T-helper 1 cell treated with Interleukin-12 subunit alpha and Interleukin-12 subunit beta and Interleukin-4 antibody, amounts not matched to agents 30 μg/mL and 1 μg/mL, for 36 hours (primary cell): ENCODE data around the gene ROR1.
"Not testable (repeated sequence)": the region's sequence is repeated elsewhere in the genome, so short reads cannot be mapped to it uniquely, and the experiment has no call there.

Source experiments
- H3K27ac Mint-ChIP-seq: one replicate; pipeline ENCODE4 v1.8.0; 2021; ENCODE audit warnings: mild to moderate bottlenecking, mixed read lengths
- H3K27me3 Mint-ChIP-seq: one replicate; pipeline ENCODE4 v1.8.0; 2021; ENCODE audit warnings: low read depth, mixed read lengths
- H3K36me3 Mint-ChIP-seq: one replicate; pipeline ENCODE4 v1.8.0; 2021; ENCODE audit warnings: low read depth, mixed read lengths
- H3K4me1 Mint-ChIP-seq: one replicate; pipeline ENCODE4 v1.8.0; 2021; ENCODE audit warnings: low read depth, mixed read lengths
- H3K4me3 Mint-ChIP-seq: one replicate; pipeline ENCODE4 v1.8.0; 2021; ENCODE audit warnings: mild to moderate bottlenecking, moderate library complexity, mixed read lengths
- H3K9me3 Mint-ChIP-seq: one replicate; pipeline ENCODE4 v1.8.0; 2021; ENCODE audit warnings: mixed read lengths

The ROR1 gene

GRCh38 chr1:64196074-64196870 is 422.5 kb downstream of the ROR1 start:
- Mint-ChIP-seq H3K9me3 (no peaks in the 10 kb centered on the region), H3K36me3 (no peaks in the 10 kb centered on the region), H3K27me3 (no peaks in the 10 kb centered on the region), H3K4me1 (no peaks in the 10 kb centered on the region), H3K27ac (no peak overlapping the region), H3K4me3 (no peak overlapping the region)

- Mint-ChIP-seq H3K4me3 (no peak overlapping the region), H3K9me3 (no peaks in the 10 kb centered on the region), H3K27ac (no peak overlapping the region), H3K4me1 (no peaks in the 10 kb centered on the region), H3K27me3 (no peaks in the 10 kb centered on the region), H3K36me3 (no peaks in the 10 kb centered on the region)
Observed at GRCh38 chr1:64197076-64197475, 423.3 kb downstream of the ROR1 start.

- Mint-ChIP-seq H3K4me3 (no peak overlapping the region), H3K9me3 (no peaks in the 10 kb centered on the region), H3K27ac (no peak overlapping the region), H3K27me3 (no peaks in the 10 kb centered on the region), H3K36me3 (no peaks in the 10 kb centered on the region), H3K4me1 (no peaks in the 10 kb centered on the region)
Observed at GRCh38 chr1:64199154-64199553, 425.3 kb downstream of the ROR1 start.

GRCh38 chr1:64200064-64200463 is 426.2 kb downstream of the ROR1 start:
- Mint-ChIP-seq H3K4me1 (no peaks in the 10 kb centered on the region), H3K9me3 (no peaks in the 10 kb centered on the region), H3K36me3 (no peaks in the 10 kb centered on the region), H3K27me3 (no peaks in the 10 kb centered on the region), H3K27ac (no peak overlapping the region), H3K4me3 (no peak overlapping the region)

- no peak within 1 kb of the TSS for H3K27ac Mint-ChIP-seq
- peaks cover 8% of the 10 kb centered on the region for H3K27me3 Mint-ChIP-seq
- no peaks in the 10 kb centered on the region for H3K36me3 Mint-ChIP-seq
- H3K4me1 Mint-ChIP-seq, result no peaks in the 10 kb centered on the region
- H3K4me3 Mint-ChIP-seq, result no peak within 1 kb of the TSS
- no peaks in the 10 kb centered on the region for H3K9me3 Mint-ChIP-seq
Observed at GRCh38 chr1:64203420-64203819, 429.6 kb downstream of the ROR1 start, which contains the start of gene UBE2U. Gene UBE2U (plus strand): TSS chr1:64203623. CDS start chr1:64204051, 428 bp downstream.

GRCh38 chr1:64209221-64209620 is 435.4 kb downstream of the ROR1 start:
- Mint-ChIP-seq H3K4me1 (no peaks in the 10 kb centered on the region), H3K27ac (no peak overlapping the region), H3K9me3 (no peaks in the 10 kb centered on the region), H3K4me3 (no peak overlapping the region), H3K27me3 (peaks cover 23% of the 10 kb centered on the region), H3K36me3 (no peaks in the 10 kb centered on the region)

GRCh38 chr1:64212031-64212430 is 438.2 kb downstream of the ROR1 start:
- H3K36me3 Mint-ChIP-seq, result no peaks in the 10 kb centered on the region
- H3K27ac Mint-ChIP-seq, result no peak overlapping the region
- no peaks in the 10 kb centered on the region for H3K4me1 Mint-ChIP-seq
- peaks cover 28% of the 10 kb centered on the region for H3K27me3 Mint-ChIP-seq
- H3K9me3 Mint-ChIP-seq, result no peaks in the 10 kb centered on the region
- no peak overlapping the region for H3K4me3 Mint-ChIP-seq

GRCh38 chr1:64215576-64215975 is 441.8 kb downstream of the ROR1 start:
- H3K27ac Mint-ChIP-seq, result no peak overlapping the region
- H3K4me3 Mint-ChIP-seq, result no peak overlapping the region
- H3K4me1 Mint-ChIP-seq, result no peaks in the 10 kb centered on the region
- H3K9me3 Mint-ChIP-seq, result no peaks in the 10 kb centered on the region
- no peaks in the 10 kb centered on the region for H3K36me3 Mint-ChIP-seq
- peaks cover 34% of the 10 kb centered on the region for H3K27me3 Mint-ChIP-seq

- Mint-ChIP-seq H3K27me3 (peaks cover 26% of the 10 kb centered on the region), H3K27ac (no peak overlapping the region), H3K4me3 (no peak overlapping the region), H3K4me1 (peaks cover 8% of the 10 kb centered on the region), H3K36me3 (no peaks in the 10 kb centered on the region), H3K9me3 (no peaks in the 10 kb centered on the region)
Observed at GRCh38 chr1:64220241-64220640, 446.4 kb downstream of the ROR1 start.

- Mint-ChIP-seq H3K9me3 (no peaks in the 10 kb centered on the region), H3K27me3 (peaks cover 24% of the 10 kb centered on the region), H3K36me3 (no peaks in the 10 kb centered on the region), H3K4me1 (peaks cover 8% of the 10 kb centered on the region), H3K27ac (no peak overlapping the region), H3K4me3 (no peak overlapping the region)
Observed at GRCh38 chr1:64223329-64224151, 449.7 kb downstream of the ROR1 start.

- not testable (repeated sequence) for H3K4me1 Mint-ChIP-seq, H3K9me3 Mint-ChIP-seq
Observed at GRCh38 chr1:64224236-64224635, 450.4 kb downstream of the ROR1 start.

GRCh38 chr1:64228167-64228957 is 454.5 kb downstream of the ROR1 start:
- Mint-ChIP-seq H3K9me3 (no peaks in the 10 kb centered on the region), H3K36me3 (no peaks in the 10 kb centered on the region), H3K4me3 (no peak overlapping the region), H3K27ac (no peak overlapping the region), H3K4me1 (peaks cover 6% of the 10 kb centered on the region), H3K27me3 (peaks cover 35% of the 10 kb centered on the region)

More at GRCh38 chr1:64224236-64224635, 450.4 kb downstream of the ROR1 start:
- H3K36me3 Mint-ChIP-seq, H3K27ac Mint-ChIP-seq, H3K4me3 Mint-ChIP-seq: not testable (repeated sequence)
- H3K27me3 Mint-ChIP-seq, result peaks cover 21% of the 10 kb centered on the region

GRCh38 chr1:64229307-64229706 is 455.5 kb downstream of the ROR1 start:
- Mint-ChIP-seq H3K4me3 (no peak overlapping the region), H3K9me3 (no peaks in the 10 kb centered on the region), H3K36me3 (no peaks in the 10 kb centered on the region), H3K4me1 (no peaks in the 10 kb centered on the region), H3K27me3 (peaks cover 44% of the 10 kb centered on the region), H3K27ac (no peak overlapping the region)
